H1 (cell line): Measurements from ENCODE around the gene HAVCR2.

Experiments used
- BRCA1 ChIP-seq: IDR thresholded peaks from 2 replicates; pipeline ENCODE4 v1.6.1; 2012; ENCODE audit warnings: low read depth, low read length, improper control_type of control experiment
- CHD2 ChIP-seq: IDR thresholded peaks from 2 replicates; pipeline ENCODE4 v1.6.1; 2012; ENCODE audit warnings: low read length, improper control_type of control experiment
- CTCF ChIP-seq, 3 experiments: IDR thresholded peaks; 1 replicate in 2 of 3; 2 replicates in 1 of 3; pipeline versions ENCODE4 v1.5.1 to v1.6.1; 2011; ENCODE audit warnings: low read length in 3 of 3, mild to moderate bottlenecking in 3 of 3, inconsistent platforms in 2 of 3, low read depth in 1 of 3, moderate library complexity in 1 of 3; ENCODE audit not compliant: insufficient read depth in 1 of 3; ENCODE audit errors: control extremely low read depth in 1 of 3
- GABPA ChIP-seq: IDR thresholded peaks from 2 replicates; pipeline ENCODE4 v1.6.1; 2011; ENCODE audit warnings: mild to moderate bottlenecking, low read length, moderate library complexity, borderline replicate concordance; ENCODE audit not compliant: insufficient read depth
- POLR2A ChIP-seq, 2 experiments: IDR thresholded peaks; 1 replicate in 1 of 2; 2 replicates in 1 of 2; pipeline ENCODE4 v1.6.1; 2011; ENCODE audit warnings: low read depth in 2 of 2, low read length in 2 of 2, mild to moderate bottlenecking in 2 of 2; ENCODE audit errors: control extremely low read depth in 1 of 2
- POLR2AphosphoS5 ChIP-seq: IDR thresholded peaks from 2 replicates; pipeline ENCODE4 v1.6.1; 2011; ENCODE audit warnings: low read depth, low read length
- SIX5 ChIP-seq: IDR thresholded peaks from 2 replicates; pipeline ENCODE4 v1.6.1; 2011; ENCODE audit warnings: mild to moderate bottlenecking, low read depth, low read length
- TCF12 ChIP-seq: IDR thresholded peaks from 2 replicates; pipeline ENCODE4 v1.6.1; 2011; ENCODE audit warnings: low read depth, mild to moderate bottlenecking, low read length

- TF ChIP-seq POLR2AphosphoS5 (no peak), GABPA (no peak), CTCF (IDR thresholded peaks at IDR 0.05; ENCODE audit: control extremely low read depth in 1 of 3, insufficient read depth in 1 of 3, low read depth in 1 of 3, low read length in 3 of 3) (no peak), POLR2A (IDR thresholded peaks at IDR 0.05; ENCODE audit: control extremely low read depth in 1 of 2, low read depth in 2 of 2, low read length in 2 of 2) (no peak), SIX5 (no peak), TCF12 (no peak), CHD2 (no peak), BRCA1 (no peak)
Observed at GRCh38 chr5:157057459-157058370, 51.1 kb downstream of the HAVCR2 start.
